Measurements from ENCODE around the gene TWSG1.

TWSG1 gene

GRCh38 chr18:9329471-9329870, 5.1 kb upstream of the TWSG1 start:
- Mint-ChIP-seq H3K36me3 (ENCODE audit: low read depth) (no peaks in the 10 kb centered on the region), H3K27me3 (ENCODE audit: low read depth) (no peaks in the 10 kb centered on the region), H3K4me1 (no peaks in the 10 kb centered on the region), H3K4me3 (no peak overlapping the region), H3K9me3 (peaks cover 19% of the 10 kb centered on the region), H3K27ac (no peak overlapping the region)
- TF ChIP-seq CTCF (IDR thresholded peaks at IDR 0.05; ENCODE audit: unreplicated experiment in 3 of 3) = no peak

- Mint-ChIP-seq H3K4me3 (peak overlapping the region in 1 of 3 experiments; percentile 66), H3K36me3 (ENCODE audit: low read depth) (no peaks in the 10 kb centered on the region), H3K9me3 (peaks cover 19% of the 10 kb centered on the region), H3K27me3 (ENCODE audit: low read depth) (no peaks in the 10 kb centered on the region), H3K27ac (no peak overlapping the region), H3K4me1 (peaks cover 2% of the 10 kb centered on the region)
- no peak for TF ChIP-seq CTCF (IDR thresholded peaks at IDR 0.05; ENCODE audit: unreplicated experiment in 3 of 3)
Observed at GRCh38 chr18:9330419-9330818, 4.2 kb upstream of the TWSG1 start.

GRCh38 chr18:9333441-9334328, 888 bp upstream of the TWSG1 start:
- Mint-ChIP-seq H3K4me3 (peak overlapping the region; percentile 96 to 97 (median 96)), H3K4me1 (peaks cover 7% of the 10 kb centered on the region), H3K36me3 (ENCODE audit: low read depth) (peaks cover 9% of the 10 kb centered on the region), H3K27ac (peak overlapping the region; percentile 49 to 95 (median 94)), H3K27me3 (ENCODE audit: low read depth) (no peaks in the 10 kb centered on the region), H3K9me3 (peaks cover 10% of the 10 kb centered on the region)
- no peak for TF ChIP-seq CTCF (IDR thresholded peaks at IDR 0.05; ENCODE audit: unreplicated experiment in 3 of 3)

DNA sequence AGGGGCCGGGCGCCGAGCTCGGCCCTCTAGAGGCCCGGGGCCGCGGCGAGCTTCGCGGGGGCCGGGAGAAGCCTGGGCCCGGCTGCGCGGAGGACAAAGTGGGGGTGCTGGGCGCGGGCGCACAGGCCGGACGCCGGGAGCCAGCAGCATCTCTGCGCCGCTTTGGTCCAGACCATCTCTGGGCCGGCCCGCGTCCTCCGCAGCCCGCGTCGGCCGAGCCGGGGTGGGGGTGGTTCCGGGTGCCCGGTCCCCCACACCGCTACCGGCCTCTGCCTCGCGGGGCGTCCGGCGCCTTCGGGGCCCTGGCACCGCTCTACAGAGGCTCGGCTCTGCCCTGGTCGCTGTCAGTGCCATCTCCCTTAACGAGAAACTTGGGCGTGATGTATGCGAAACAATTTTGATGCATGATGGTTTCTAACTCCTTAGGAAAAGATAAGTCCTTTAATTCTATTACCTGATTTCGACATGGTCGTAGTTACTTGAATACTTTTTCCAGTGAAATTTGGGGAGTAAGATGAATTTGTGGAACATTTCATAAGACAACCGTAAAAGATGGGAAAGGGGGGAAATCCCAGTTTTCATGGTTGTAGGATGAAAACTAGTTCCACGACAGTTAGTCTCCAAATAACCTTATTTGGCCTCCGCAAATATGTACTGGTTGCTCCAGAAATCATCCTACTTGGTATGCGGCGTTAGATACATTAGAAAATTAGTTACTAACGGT, 562 bp downstream of the TWSG1 start:
- H3K9me3 Mint-ChIP-seq = peaks cover 6% of the 10 kb centered on the region
- peaks cover 7% of the 10 kb centered on the region for H3K4me1 Mint-ChIP-seq
- peak in 1 of 3 experiments; percentile 39 for TF ChIP-seq CTCF (IDR thresholded peaks at IDR 0.05; ENCODE audit: unreplicated experiment in 3 of 3)
- peaks cover 13% of the 10 kb centered on the region for H3K36me3 Mint-ChIP-seq (ENCODE audit: low read depth)
- peak overlapping the region; percentile 97 to 98 (median 98) for H3K4me3 Mint-ChIP-seq
- H3K27ac Mint-ChIP-seq = peak overlapping the region; percentile 79 to 98 (median 94)
- no peaks in the 10 kb centered on the region for H3K27me3 Mint-ChIP-seq (ENCODE audit: low read depth)

- peak overlapping the region; percentile 97 to 98 (median 98) for H3K4me3 Mint-ChIP-seq
- no peaks in the 10 kb centered on the region for H3K27me3 Mint-ChIP-seq (ENCODE audit: low read depth)
- peak overlapping the region; percentile 79 to 98 (median 88) for H3K27ac Mint-ChIP-seq
- H3K9me3 Mint-ChIP-seq = peaks cover 6% of the 10 kb centered on the region
- H3K36me3 Mint-ChIP-seq (ENCODE audit: low read depth) = peaks cover 17% of the 10 kb centered on the region
- TF ChIP-seq CTCF (IDR thresholded peaks at IDR 0.05; ENCODE audit: unreplicated experiment in 3 of 3) = no peak
- peaks cover 7% of the 10 kb centered on the region for H3K4me1 Mint-ChIP-seq
Observed at GRCh38 chr18:9335697-9336045, 1.1 kb downstream of the TWSG1 start.

Data from nephron (organoid).